Effector memory CD8-positive, alpha-beta T cell (primary cell): ENCODE measurements around the gene PDE4B.
A peak's percentile ranks its signal among the peaks of the same experiment; 100 is the strongest.

ENCODE experiments used
- ATAC-seq: fragments of 150-1000 bp; cut with Tn5 transposase; replicated peaks from 2 replicates; pipeline ENCODE4 v1.10.0; 2021; ENCODE audit warnings: mild to moderate bottlenecking, moderate library complexity
- DNase-seq, 3 experiments: peaks; one replicate each; pipeline ENCODE4 v3.0.0; 2021
- H3K27ac Mint-ChIP-seq, 2 donors: one replicate each; pipeline ENCODE4 v1.8.0; 2022; ENCODE audit warnings: mild to moderate bottlenecking in 2 of 2, mixed read lengths in 2 of 2, moderate library complexity in 2 of 2
- H3K27me3 Mint-ChIP-seq, 2 donors: one replicate each; pipeline ENCODE4 v1.8.0; 2022; ENCODE audit warnings: mixed read lengths in 2 of 2
- H3K36me3 Mint-ChIP-seq: one replicate; pipeline ENCODE4 v1.8.0; 2022; ENCODE audit warnings: mild to moderate bottlenecking, moderate library complexity, mixed read lengths; ENCODE audit not compliant: insufficient read depth
- H3K4me1 Mint-ChIP-seq, 2 donors: one replicate each; pipeline ENCODE4 v1.8.0; 2022; ENCODE audit warnings: low read depth in 2 of 2, mixed read lengths in 2 of 2
- H3K4me3 Mint-ChIP-seq, 2 donors: one replicate each; pipeline ENCODE4 v1.8.0; 2022; ENCODE audit warnings: mild to moderate bottlenecking in 2 of 2, mixed read lengths in 2 of 2, moderate library complexity in 2 of 2
- H3K9me3 Mint-ChIP-seq, 2 donors: one replicate each; pipeline ENCODE4 v1.8.0; 2022; ENCODE audit warnings: mixed read lengths in 2 of 2

Gene PDE4B

GRCh38 chr1:66237722-66238479, 445.2 kb downstream of the PDE4B start:
- Mint-ChIP-seq H3K9me3 (no peaks in the 10 kb centered on the region), H3K4me3 (no peak overlapping the region), H3K4me1 (no peaks in the 10 kb centered on the region), H3K36me3 (no peaks in the 10 kb centered on the region), H3K27me3 (peaks cover 38 to 43% of the 10 kb centered on the region in 2 donors), H3K27ac (no peak overlapping the region)
- ATAC-seq (no peak), DNase-seq (no peak)

- no peak for DNase-seq
- ATAC-seq, result no peak
- H3K27me3 Mint-ChIP-seq, result peaks cover 33 to 34% of the 10 kb centered on the region in 2 donors
- H3K36me3 Mint-ChIP-seq, result no peaks in the 10 kb centered on the region
- no peak overlapping the region for H3K4me3 Mint-ChIP-seq
- H3K4me1 Mint-ChIP-seq, result no peaks in the 10 kb centered on the region
- no peaks in the 10 kb centered on the region for H3K9me3 Mint-ChIP-seq
- no peak overlapping the region for H3K27ac Mint-ChIP-seq
These were observed 447.1 kb downstream of the PDE4B start for GRCh38 chr1:66239834-66240233.

GRCh38 chr1:66240491-66241484, 448.1 kb downstream of the PDE4B start:
- Mint-ChIP-seq H3K36me3 (no peaks in the 10 kb centered on the region), H3K4me3 (no peak overlapping the region), H3K27ac (no peak overlapping the region), H3K27me3 (peaks cover 24 to 27% of the 10 kb centered on the region in 2 donors), H3K9me3 (no peaks in the 10 kb centered on the region), H3K4me1 (peaks cover 0 to 4% of the 10 kb centered on the region in 2 donors)
- DNase-seq (no peak), ATAC-seq (no peak)

- Mint-ChIP-seq H3K36me3 (peaks cover 5% of the 10 kb centered on the region), H3K4me3 (no peak overlapping the region), H3K27me3 (peaks cover 8 to 10% of the 10 kb centered on the region in 2 donors), H3K4me1 (peaks cover 10 to 19% of the 10 kb centered on the region in 2 donors), H3K9me3 (no peaks in the 10 kb centered on the region), H3K27ac (no peak overlapping the region)
- DNase-seq (peak; percentile 55 to 64 (median 63)), ATAC-seq (peak; percentile 74)
These were observed 450.2 kb downstream of the PDE4B start for GRCh38 chr1:66242646-66243547.

- ATAC-seq (no peak), DNase-seq (no peak)
- H3K27me3 Mint-ChIP-seq, result peaks cover under 1 to 2% of the 10 kb centered on the region in 2 donors
- peaks cover 13 to 23% of the 10 kb centered on the region in 2 donors for H3K4me1 Mint-ChIP-seq
- no peaks in the 10 kb centered on the region for H3K9me3 Mint-ChIP-seq
- H3K27ac Mint-ChIP-seq, result no peak overlapping the region
- no peak overlapping the region for H3K4me3 Mint-ChIP-seq
- H3K36me3 Mint-ChIP-seq, result peaks cover 5% of the 10 kb centered on the region
These were observed 450.9 kb downstream of the PDE4B start for GRCh38 chr1:66243548-66244130.

GRCh38 chr1:66244429-66244828, 451.7 kb downstream of the PDE4B start:
- H3K4me3 Mint-ChIP-seq, result no peak overlapping the region
- no peak overlapping the region for H3K27ac Mint-ChIP-seq
- H3K36me3 Mint-ChIP-seq, result peaks cover 5% of the 10 kb centered on the region
- DNase-seq, result no peak
- peaks cover 13 to 26% of the 10 kb centered on the region in 2 donors for H3K4me1 Mint-ChIP-seq
- H3K27me3 Mint-ChIP-seq, result no peaks in the 10 kb centered on the region
- no peaks in the 10 kb centered on the region for H3K9me3 Mint-ChIP-seq
- no peak for ATAC-seq

- Mint-ChIP-seq H3K27ac (peak overlapping the region in 1 of 2 donors; percentile 96), H3K36me3 (peaks cover 5% of the 10 kb centered on the region), H3K9me3 (no peaks in the 10 kb centered on the region), H3K4me1 (peaks cover 16 to 31% of the 10 kb centered on the region in 2 donors), H3K27me3 (no peaks in the 10 kb centered on the region), H3K4me3 (peak overlapping the region; percentile 25 to 80)
- no peak for ATAC-seq
- no peak for DNase-seq
These were observed 453.0 kb downstream of the PDE4B start for GRCh38 chr1:66245691-66246090.

- peak overlapping the region; percentile 88 to 96 for H3K27ac Mint-ChIP-seq
- H3K9me3 Mint-ChIP-seq, result no peaks in the 10 kb centered on the region
- H3K27me3 Mint-ChIP-seq, result no peaks in the 10 kb centered on the region
- H3K36me3 Mint-ChIP-seq, result peaks cover 5% of the 10 kb centered on the region
- ATAC-seq (peak; percentile 51), DNase-seq (peak in 1 of 3 experiments; percentile 14)
- H3K4me1 Mint-ChIP-seq, result peaks cover 16 to 34% of the 10 kb centered on the region in 2 donors
- H3K4me3 Mint-ChIP-seq, result peak overlapping the region; percentile 25 to 80
These were observed 453.9 kb downstream of the PDE4B start for GRCh38 chr1:66246351-66247269.

- ATAC-seq (peak; percentile 66), DNase-seq (peak in 2 of 3 experiments; percentile 12 to 43)
- no peaks in the 10 kb centered on the region for H3K27me3 Mint-ChIP-seq
- H3K4me1 Mint-ChIP-seq, result peaks cover 16 to 37% of the 10 kb centered on the region in 2 donors
- H3K4me3 Mint-ChIP-seq, result peak overlapping the region; percentile 72 to 80
- H3K9me3 Mint-ChIP-seq, result no peaks in the 10 kb centered on the region
- H3K36me3 Mint-ChIP-seq, result peaks cover 5% of the 10 kb centered on the region
- peak overlapping the region; percentile 88 to 96 for H3K27ac Mint-ChIP-seq
These were observed 454.9 kb downstream of the PDE4B start for GRCh38 chr1:66247415-66248208.

- peak overlapping the region in 1 of 2 donors; percentile 80 for H3K4me3 Mint-ChIP-seq
- DNase-seq (no peak), ATAC-seq (no peak)
- no peaks in the 10 kb centered on the region for H3K27me3 Mint-ChIP-seq
- H3K27ac Mint-ChIP-seq, result peak overlapping the region; percentile 88 to 96
- peaks cover 5% of the 10 kb centered on the region for H3K36me3 Mint-ChIP-seq
- H3K4me1 Mint-ChIP-seq, result peaks cover 16 to 37% of the 10 kb centered on the region in 2 donors
- H3K9me3 Mint-ChIP-seq, result no peaks in the 10 kb centered on the region
These were observed 455.6 kb downstream of the PDE4B start for GRCh38 chr1:66248257-66248656.

- Mint-ChIP-seq H3K9me3 (no peaks in the 10 kb centered on the region), H3K36me3 (peaks cover 5% of the 10 kb centered on the region), H3K27me3 (no peaks in the 10 kb centered on the region), H3K27ac (peak overlapping the region in 1 of 2 donors; percentile 96), H3K4me3 (peak overlapping the region in 1 of 2 donors; percentile 80), H3K4me1 (peaks cover 16 to 39% of the 10 kb centered on the region in 2 donors)
- ATAC-seq, result no peak
- DNase-seq, result no peak
These were observed 456.1 kb downstream of the PDE4B start for GRCh38 chr1:66248746-66249145.
